MCF 10A (cell line): ENCODE measurements around the gene PLEKHA6. TPM values are rescaled to one million over a fixed set of nuclear protein-coding genes. Genes with fewer than 3 reads are reported as not detected.

Source experiments
- BruUV-seq: library from RNA; stranded (reverse); fragments of 400-500 nt; replicated peaks from 2 replicates; lab custom pipeline; 2021; lab: Mats Ljungman, UMichigan
- CTCF ChIA-PET: fragments of 300-600 bp; sonication (Branson Sonifier 250); formaldehyde crosslinking; extraction: SDS; loops from one replicate; lab custom pipeline; 2021; ENCODE audit warnings: antibody characterized with exemption, inconsistent platforms; lab: Yijun Ruan, JAX
- POLR2A ChIA-PET: fragments of 300-600, 350-650 bp; sonication (Branson Sonifier 250); formaldehyde crosslinking; extraction: SDS; loops from one replicate; lab custom pipeline; 2020; ENCODE audit warnings: antibody characterized with exemption, inconsistent platforms; lab: Yijun Ruan, JAX
- DNase-seq: peaks from one replicate; pipeline ENCODE4 v3.0.0-alpha.2; 2018; ENCODE audit not compliant: unreplicated experiment
- H3K27ac Mint-ChIP-seq: one replicate; pipeline ENCODE4 v1.8.0; 2022; ENCODE audit warnings: mild to moderate bottlenecking, low read depth, mixed read lengths; ENCODE audit not compliant: unreplicated experiment
- H3K27me3 Mint-ChIP-seq: one replicate; pipeline ENCODE4 v1.8.0; 2022; ENCODE audit warnings: mixed read lengths; ENCODE audit not compliant: insufficient read depth, unreplicated experiment
- H3K36me3 Mint-ChIP-seq: one replicate; pipeline ENCODE4 v1.8.0; 2022; ENCODE audit warnings: mild to moderate bottlenecking, moderate library complexity, mixed read lengths; ENCODE audit not compliant: insufficient read depth, unreplicated experiment
- H3K4me1 Mint-ChIP-seq: one replicate; pipeline ENCODE4 v1.8.0; 2022; ENCODE audit warnings: mixed read lengths; ENCODE audit not compliant: insufficient read depth, unreplicated experiment
- H3K4me3 Mint-ChIP-seq: one replicate; pipeline ENCODE4 v1.8.0; 2022; ENCODE audit warnings: mild to moderate bottlenecking, moderate library complexity, mixed read lengths; ENCODE audit not compliant: unreplicated experiment
- H3K9me3 Mint-ChIP-seq: one replicate; pipeline ENCODE4 v1.8.0; 2022; ENCODE audit warnings: mixed read lengths; ENCODE audit not compliant: unreplicated experiment
- CTCF ChIP-seq: fragments of 200-600 bp; IDR thresholded peaks from one replicate; pipeline ENCODE4 v1.8.0; 2022; ENCODE audit warnings: antibody characterized with exemption, mild to moderate bottlenecking; ENCODE audit not compliant: unreplicated experiment
- intact Hi-C: fragments of 100-400 bp; cut with micrococcal nuclease; formaldehyde crosslinking; loops from 2 replicates; pipeline ENCODE4 v1.14.1; 2022
- total RNA-seq: library from RNA; stranded (reverse); gene quantifications from 2 replicates; pipeline ENCODE4 v1.2.3, GENCODE V29; 2022

PLEKHA6 gene
- total RNA-seq, 1 experiment from 2014 or later: 75.9 TPM

GRCh38 chr1:204197068-204197467, 162.7 kb downstream of the PLEKHA6 start:
- Mint-ChIP-seq H3K9me3 (peaks cover 7% of the 10 kb centered on the region), H3K36me3 (no peaks in the 10 kb centered on the region), H3K27ac (no peak overlapping the region), H3K27me3 (peaks cover 30% of the 10 kb centered on the region), H3K4me3 (no peak overlapping the region), H3K4me1 (peaks cover 6% of the 10 kb centered on the region)
- POLR2A ChIA-PET: interaction anchor here (0.9 kb wide), 1 partner anchor 311 kb away, joined by 3 read pairs; no protein-coding TSS in a partner anchor
- intact Hi-C loops: no loop called here
- BruUV-seq: no TSS peak
- TF ChIP-seq CTCF: no peak
- CTCF ChIA-PET: interaction anchor here (0.6 to 11.3 kb wide), 4 partner anchors 9 to 323 kb away, joined by 3 to 505 read pairs (median 40); partner anchors contain the start of gene REN
- no peak for DNase-seq

- Mint-ChIP-seq H3K4me1 (peaks cover 6% of the 10 kb centered on the region), H3K36me3 (no peaks in the 10 kb centered on the region), H3K4me3 (no peak within 1 kb of the TSS), H3K27me3 (peaks cover 30% of the 10 kb centered on the region), H3K27ac (no peak within 1 kb of the TSS), H3K9me3 (peaks cover 7% of the 10 kb centered on the region)
- ChIA-PET POLR2A (interaction anchor here (0.9 kb wide), 1 partner anchor 312 kb away, joined by 3 read pairs; no protein-coding TSS in a partner anchor), CTCF (interaction anchor here (0.5 to 11.3 kb wide), 5 partner anchors 16 to 708 kb away, joined by 3 to 505 read pairs (median 3); partner anchors contain the start of gene REN)
- intact Hi-C loops: no loop called here
- no peak for TF ChIP-seq CTCF
- DNase-seq: no peak
- BruUV-seq: no TSS peak
These were observed 163.5 kb downstream of the PLEKHA6 start, which contains the start of gene KISS1 for GRCh38 chr1:204196068-204196795. KISS1 (minus strand) TSS chr1:204196491; CDS start chr1:204192876, 3,615 bp downstream.

GRCh38 chr1:204194771-204195170, 165.0 kb downstream of the PLEKHA6 start:
- DNase-seq: no peak
- Mint-ChIP-seq H3K27ac (no peak overlapping the region), H3K4me3 (no peak overlapping the region), H3K9me3 (peaks cover 7% of the 10 kb centered on the region), H3K4me1 (peaks cover 6% of the 10 kb centered on the region), H3K27me3 (peaks cover 31% of the 10 kb centered on the region), H3K36me3 (no peaks in the 10 kb centered on the region)
- intact Hi-C loops: no loop called here
- ChIA-PET CTCF (interaction anchor here (1.3 to 1.9 kb wide), 2 partner anchors 12 to 168 kb away, joined by 6 to 16 read pairs; no protein-coding TSS in a partner anchor), POLR2A (interaction anchor here (0.6 kb wide), 1 partner anchor 200 kb away, joined by 3 read pairs; no protein-coding TSS in a partner anchor)
- TF ChIP-seq CTCF: no peak
- BruUV-seq: no TSS peak

- ChIA-PET CTCF (interaction anchor here (0.6 to 6.5 kb wide), 4 partner anchors 12 to 169 kb away, joined by 4 to 68 read pairs (median 11); no protein-coding TSS in a partner anchor), POLR2A (interaction anchor here (0.6 kb wide), 1 partner anchor 201 kb away, joined by 3 read pairs; no protein-coding TSS in a partner anchor)
- no peaks in the 10 kb centered on the region for H3K36me3 Mint-ChIP-seq
- TF ChIP-seq CTCF: no peak
- no peak for DNase-seq
- intact Hi-C loops: no loop called here
- peaks cover 6% of the 10 kb centered on the region for H3K4me1 Mint-ChIP-seq
- H3K27me3 Mint-ChIP-seq: peaks cover 38% of the 10 kb centered on the region
- H3K27ac Mint-ChIP-seq: no peak overlapping the region
- H3K4me3 Mint-ChIP-seq: no peak overlapping the region
- BruUV-seq: no TSS peak
- peaks cover 7% of the 10 kb centered on the region for H3K9me3 Mint-ChIP-seq
These were observed 165.6 kb downstream of the PLEKHA6 start for GRCh38 chr1:204194080-204194479.
